GM23338 (cell line): ENCODE data around the gene NEURL1B. TPM values are rescaled to one million over a fixed set of nuclear protein-coding genes. Genes with fewer than 3 reads are reported as not detected.

ENCODE experiments used
- ATAC-seq: fragments of 200-7000 bp; cut with Tn5 transposase; 3 replicates; pipeline ENCODE4 v1.9.1; 2020
- DNase-seq: peaks from one replicate; pipeline ENCODE4 v3.0.0-alpha.2; 2015; ENCODE audit warnings: low spot score
- H2AFZ ChIP-seq: fragments of 200-600 bp; sonication (generic); 2 replicates; pipeline ENCODE4 v1.8.0; 2016; ENCODE audit warnings: antibody characterized with exemption, mild to moderate bottlenecking, moderate library complexity
- H3F3A ChIP-seq: fragments of 200-600 bp; sonication (generic); replicated peaks from 2 replicates; pipeline ENCODE4 v1.8.0; 2017; ENCODE audit warnings: antibody characterized with exemption, mixed run types, low read depth
- H3K27ac ChIP-seq: fragments of 200-600 bp; sonication (generic); 2 replicates; pipeline ENCODE4 v1.6.1; 2016; ENCODE audit warnings: low read depth
- H3K27me3 ChIP-seq: fragments of 200-600 bp; sonication (generic); 2 replicates; pipeline ENCODE4 v1.8.0; 2016; ENCODE audit warnings: mild to moderate bottlenecking, mixed run types, moderate library complexity; ENCODE audit not compliant: insufficient read depth
- H3K36me3 ChIP-seq: fragments of 200-600 bp; sonication (generic); 2 replicates; pipeline ENCODE4 v1.8.0; 2016; ENCODE audit warnings: mild to moderate bottlenecking; ENCODE audit not compliant: insufficient read depth
- H3K4me1 ChIP-seq: fragments of 200-600 bp; sonication (generic); 2 replicates; pipeline ENCODE4 v1.8.0; 2016; ENCODE audit warnings: mild to moderate bottlenecking, moderate library complexity; ENCODE audit not compliant: insufficient read depth
- H3K4me2 ChIP-seq: fragments of 200-600 bp; sonication (generic); 2 replicates; pipeline ENCODE4 v1.7.1; 2017; ENCODE audit warnings: mixed run types
- H3K4me3 ChIP-seq: fragments of 200-600 bp; sonication (generic); 2 replicates; pipeline ENCODE4 v1.6.1; 2016; ENCODE audit warnings: mixed run types
- H3K79me2 ChIP-seq: fragments of 200-600 bp; sonication (generic); replicated peaks from 2 replicates; pipeline ENCODE4 v1.8.0; 2017; ENCODE audit warnings: mild to moderate bottlenecking; ENCODE audit not compliant: insufficient read depth
- H3K9me2 ChIP-seq: fragments of 200-600 bp; sonication (generic); 2 replicates; pipeline ENCODE4 v1.8.0; 2017; ENCODE audit not compliant: insufficient read depth
- H4K20me1 ChIP-seq: fragments of 200-600 bp; sonication (generic); replicated peaks from 2 replicates; pipeline ENCODE4 v1.8.0; 2017; ENCODE audit warnings: mild to moderate bottlenecking; ENCODE audit not compliant: insufficient read depth
- H3K27ac Mint-ChIP-seq: 2 replicates; pipeline ENCODE4 v1.8.0; 2020; ENCODE audit warnings: inconsistent platforms, mild to moderate bottlenecking, moderate library complexity, mixed read lengths
- H3K27me3 Mint-ChIP-seq: 3 replicates; pipeline ENCODE4 v1.8.0; 2022; ENCODE audit warnings: low read depth, mild to moderate bottlenecking, moderate library complexity, mixed read lengths, inconsistent platforms; ENCODE audit not compliant: insufficient read depth, poor library complexity
- H3K36me3 Mint-ChIP-seq: 3 replicates; pipeline ENCODE4 v1.8.0; 2021; ENCODE audit warnings: low read depth, mild to moderate bottlenecking, inconsistent platforms, moderate library complexity, mixed read lengths
- H3K4me1 Mint-ChIP-seq: 3 replicates; pipeline ENCODE4 v1.8.0; 2020; ENCODE audit warnings: mild to moderate bottlenecking, inconsistent platforms, mixed read lengths
- H3K4me3 Mint-ChIP-seq: 3 replicates; pipeline ENCODE4 v1.8.0; 2021; ENCODE audit warnings: moderate library complexity, mild to moderate bottlenecking, inconsistent platforms, mixed read lengths
- H3K9me3 Mint-ChIP-seq: 3 replicates; pipeline ENCODE4 v1.8.0; 2020; ENCODE audit warnings: moderate library complexity, mild to moderate bottlenecking, inconsistent platforms, mixed read lengths
- EZH2phosphoT487 ChIP-seq: fragments of 200-600 bp; sonication (generic); IDR thresholded peaks from one replicate; pipeline ENCODE4 v1.8.1; 2018; ENCODE audit warnings: antibody characterized with exemption; ENCODE audit not compliant: unreplicated experiment
- JUNB ChIP-seq: IDR thresholded peaks from one replicate; pipeline ENCODE4 v1.6.1; 2016; ENCODE audit warnings: antibody characterized with exemption; ENCODE audit not compliant: unreplicated experiment
- POLR2AphosphoS5 ChIP-seq: IDR thresholded peaks from 2 replicates; pipeline ENCODE4 v1.6.1; 2016; ENCODE audit warnings: antibody characterized with exemption, low read depth
- STAT1 ChIP-seq: IDR thresholded peaks from one replicate; pipeline ENCODE4 v1.6.1; 2016; ENCODE audit warnings: antibody characterized with exemption; ENCODE audit not compliant: unreplicated experiment
- ZNF114 ChIP-seq: fragments of 250-450 bp; sonication (Bioruptor Pico); IDR thresholded peaks from 2 replicates; pipeline ENCODE4 v1.5.0; 2020; ENCODE audit warnings: mild to moderate bottlenecking, moderate library complexity
- polyA plus RNA-seq: library from polyadenylated mRNA; unstranded; fragments of >200 nt; fragmentation: Nextera tagmentation; extraction: Ambion mirVana; gene quantifications from 2 replicates; pipeline ENCODE4 v1.2.1, GENCODE V29; 2016
- total RNA-seq: library from RNA; depleted of rRNA; stranded (reverse); fragments of >200 nt; shearing (Covaris generic); gene quantifications from 2 replicates; pipeline ENCODE4 v1.2.3, GENCODE V29; 2014
- TF ChIP-seq, protein P1 (sequence below): IDR thresholded peaks from 2 replicates; pipeline ENCODE4 v1.6.1; 2016; ENCODE audit warnings: antibody characterized with exemption
- TF ChIP-seq, protein P2 (sequence below): IDR thresholded peaks from one replicate; pipeline ENCODE4 v1.6.1; 2018; ENCODE audit warnings: antibody characterized with exemption; ENCODE audit not compliant: unreplicated experiment
- TF ChIP-seq, protein P3 (sequence below): fragments of 250-450 bp; sonication (Bioruptor Pico); IDR thresholded peaks from 2 replicates; pipeline ENCODE4 v1.5.0; 2020; ENCODE audit warnings: mild to moderate bottlenecking, moderate library complexity

Gene NEURL1B
- total and polyA plus RNA-seq, 2 experiments from 2014 or later = 1.9 to 13.3 TPM

DNA sequence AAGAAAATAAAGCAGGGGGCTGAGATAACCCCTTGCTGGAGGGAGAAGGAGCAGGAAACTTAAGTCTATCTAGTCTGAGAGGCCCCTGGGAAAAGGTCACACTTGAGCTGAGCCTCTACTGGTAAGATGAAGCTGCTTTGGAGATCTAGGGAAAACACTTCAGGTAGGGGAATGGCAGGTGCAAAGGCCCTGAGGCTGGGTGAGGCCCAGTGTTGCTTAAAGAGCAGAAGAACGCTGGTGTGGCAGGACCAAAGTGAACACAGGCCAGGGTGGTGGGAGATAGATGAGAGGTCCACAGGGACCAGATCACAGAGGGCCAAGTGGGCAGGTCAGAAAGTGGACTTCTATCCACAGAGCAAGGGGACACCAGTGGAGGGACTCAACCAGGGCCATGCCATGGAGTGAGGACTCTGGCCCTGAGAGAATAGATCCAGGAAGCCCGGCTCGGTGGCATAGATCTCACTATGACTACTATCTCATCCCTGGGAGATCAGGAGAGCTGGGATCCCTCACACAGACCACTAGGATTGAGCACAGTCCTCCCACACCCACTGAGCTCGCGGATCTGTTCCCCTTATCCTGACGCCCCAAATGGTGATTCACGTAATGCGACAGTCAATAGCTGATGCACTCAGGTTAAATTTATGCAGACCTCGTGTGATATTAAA lies 17.6 kb upstream of the NEURL1B start (continued):
- TF ChIP-seq, protein P1, sequence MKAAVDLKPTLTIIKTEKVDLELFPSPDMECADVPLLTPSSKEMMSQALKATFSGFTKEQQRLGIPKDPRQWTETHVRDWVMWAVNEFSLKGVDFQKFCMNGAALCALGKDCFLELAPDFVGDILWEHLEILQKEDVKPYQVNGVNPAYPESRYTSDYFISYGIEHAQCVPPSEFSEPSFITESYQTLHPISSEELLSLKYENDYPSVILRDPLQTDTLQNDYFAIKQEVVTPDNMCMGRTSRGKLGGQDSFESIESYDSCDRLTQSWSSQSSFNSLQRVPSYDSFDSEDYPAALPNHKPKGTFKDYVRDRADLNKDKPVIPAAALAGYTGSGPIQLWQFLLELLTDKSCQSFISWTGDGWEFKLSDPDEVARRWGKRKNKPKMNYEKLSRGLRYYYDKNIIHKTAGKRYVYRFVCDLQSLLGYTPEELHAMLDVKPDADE = no peak
- TF ChIP-seq POLR2AphosphoS5 (no peak), EZH2phosphoT487 (no peak), ZNF114 (CRISPR knock-in tag) (no peak), STAT1 (no peak)
- TF ChIP-seq, protein P2, sequence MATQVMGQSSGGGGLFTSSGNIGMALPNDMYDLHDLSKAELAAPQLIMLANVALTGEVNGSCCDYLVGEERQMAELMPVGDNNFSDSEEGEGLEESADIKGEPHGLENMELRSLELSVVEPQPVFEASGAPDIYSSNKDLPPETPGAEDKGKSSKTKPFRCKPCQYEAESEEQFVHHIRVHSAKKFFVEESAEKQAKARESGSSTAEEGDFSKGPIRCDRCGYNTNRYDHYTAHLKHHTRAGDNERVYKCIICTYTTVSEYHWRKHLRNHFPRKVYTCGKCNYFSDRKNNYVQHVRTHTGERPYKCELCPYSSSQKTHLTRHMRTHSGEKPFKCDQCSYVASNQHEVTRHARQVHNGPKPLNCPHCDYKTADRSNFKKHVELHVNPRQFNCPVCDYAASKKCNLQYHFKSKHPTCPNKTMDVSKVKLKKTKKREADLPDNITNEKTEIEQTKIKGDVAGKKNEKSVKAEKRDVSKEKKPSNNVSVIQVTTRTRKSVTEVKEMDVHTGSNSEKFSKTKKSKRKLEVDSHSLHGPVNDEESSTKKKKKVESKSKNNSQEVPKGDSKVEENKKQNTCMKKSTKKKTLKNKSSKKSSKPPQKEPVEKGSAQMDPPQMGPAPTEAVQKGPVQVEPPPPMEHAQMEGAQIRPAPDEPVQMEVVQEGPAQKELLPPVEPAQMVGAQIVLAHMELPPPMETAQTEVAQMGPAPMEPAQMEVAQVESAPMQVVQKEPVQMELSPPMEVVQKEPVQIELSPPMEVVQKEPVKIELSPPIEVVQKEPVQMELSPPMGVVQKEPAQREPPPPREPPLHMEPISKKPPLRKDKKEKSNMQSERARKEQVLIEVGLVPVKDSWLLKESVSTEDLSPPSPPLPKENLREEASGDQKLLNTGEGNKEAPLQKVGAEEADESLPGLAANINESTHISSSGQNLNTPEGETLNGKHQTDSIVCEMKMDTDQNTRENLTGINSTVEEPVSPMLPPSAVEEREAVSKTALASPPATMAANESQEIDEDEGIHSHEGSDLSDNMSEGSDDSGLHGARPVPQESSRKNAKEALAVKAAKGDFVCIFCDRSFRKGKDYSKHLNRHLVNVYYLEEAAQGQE = no peak

DNA sequence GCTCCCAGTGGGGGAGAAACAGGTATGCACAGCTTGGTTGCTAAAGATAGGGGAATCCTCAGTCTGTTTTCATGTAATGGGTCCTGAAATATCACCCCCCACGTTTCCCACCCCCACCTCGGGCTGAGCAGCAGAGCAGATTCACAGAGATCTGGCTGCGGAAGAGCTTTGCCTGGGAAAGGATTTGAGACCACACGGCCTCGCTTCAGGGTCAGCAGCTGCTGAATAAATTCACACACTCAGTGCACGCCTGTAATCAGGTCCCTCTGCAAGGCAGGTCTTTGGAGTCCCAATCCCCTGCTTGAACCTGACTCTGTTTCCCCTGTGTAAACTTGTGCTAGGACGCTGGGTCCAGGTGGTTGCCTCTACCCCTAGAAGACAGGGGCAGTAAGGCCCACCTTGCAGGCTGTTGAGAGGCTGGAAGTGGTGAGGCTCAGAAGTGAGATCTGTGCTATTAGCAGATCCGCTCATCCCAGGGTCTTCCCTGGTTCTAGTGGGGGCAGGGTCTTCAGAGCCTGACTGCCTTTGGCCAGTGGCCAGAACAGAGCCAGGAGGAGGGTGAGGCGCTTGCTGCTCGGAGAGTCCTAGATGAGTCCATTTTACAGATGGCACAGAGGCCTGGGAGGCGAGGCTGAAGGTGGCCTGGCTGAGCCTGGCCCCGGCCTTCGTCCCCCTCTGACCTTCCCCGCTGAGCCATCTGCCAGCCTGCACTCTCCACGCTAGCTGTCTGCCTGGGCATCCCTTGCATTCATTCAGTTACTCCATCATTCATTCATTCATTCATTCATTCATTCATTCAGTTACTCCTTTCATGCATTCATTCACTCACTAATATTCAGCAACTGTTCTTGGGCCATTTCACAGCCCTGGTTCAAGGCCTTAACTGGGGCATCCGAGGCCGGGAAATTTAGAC lies 16.7 kb upstream of the NEURL1B start:
- no peaks in the 10 kb centered on the region for H3K9me3 Mint-ChIP-seq
- no peaks in the 10 kb centered on the region for H3K36me3 Mint-ChIP-seq
- H4K20me1 ChIP-seq = no peaks in the 10 kb centered on the region
- ATAC-seq (no peak), DNase-seq (no peak)
- H3K27ac ChIP-seq = no peak overlapping the region
- H3K27me3 ChIP-seq = no peaks in the 10 kb centered on the region
- H3K4me2 ChIP-seq = no peak overlapping the region
- H3K4me3 ChIP-seq = no peak overlapping the region
- peaks cover 14% of the 10 kb centered on the region for H3K27me3 Mint-ChIP-seq
- no peak overlapping the region for H3K4me3 Mint-ChIP-seq
- no peaks in the 10 kb centered on the region for H3K79me2 ChIP-seq
- no peak overlapping the region for H2AFZ ChIP-seq
- H3K36me3 ChIP-seq = no peaks in the 10 kb centered on the region
- H3K27ac Mint-ChIP-seq = no peak overlapping the region
- TF ChIP-seq STAT1 (no peak), JUNB (no peak)
- TF ChIP-seq, protein P3, sequence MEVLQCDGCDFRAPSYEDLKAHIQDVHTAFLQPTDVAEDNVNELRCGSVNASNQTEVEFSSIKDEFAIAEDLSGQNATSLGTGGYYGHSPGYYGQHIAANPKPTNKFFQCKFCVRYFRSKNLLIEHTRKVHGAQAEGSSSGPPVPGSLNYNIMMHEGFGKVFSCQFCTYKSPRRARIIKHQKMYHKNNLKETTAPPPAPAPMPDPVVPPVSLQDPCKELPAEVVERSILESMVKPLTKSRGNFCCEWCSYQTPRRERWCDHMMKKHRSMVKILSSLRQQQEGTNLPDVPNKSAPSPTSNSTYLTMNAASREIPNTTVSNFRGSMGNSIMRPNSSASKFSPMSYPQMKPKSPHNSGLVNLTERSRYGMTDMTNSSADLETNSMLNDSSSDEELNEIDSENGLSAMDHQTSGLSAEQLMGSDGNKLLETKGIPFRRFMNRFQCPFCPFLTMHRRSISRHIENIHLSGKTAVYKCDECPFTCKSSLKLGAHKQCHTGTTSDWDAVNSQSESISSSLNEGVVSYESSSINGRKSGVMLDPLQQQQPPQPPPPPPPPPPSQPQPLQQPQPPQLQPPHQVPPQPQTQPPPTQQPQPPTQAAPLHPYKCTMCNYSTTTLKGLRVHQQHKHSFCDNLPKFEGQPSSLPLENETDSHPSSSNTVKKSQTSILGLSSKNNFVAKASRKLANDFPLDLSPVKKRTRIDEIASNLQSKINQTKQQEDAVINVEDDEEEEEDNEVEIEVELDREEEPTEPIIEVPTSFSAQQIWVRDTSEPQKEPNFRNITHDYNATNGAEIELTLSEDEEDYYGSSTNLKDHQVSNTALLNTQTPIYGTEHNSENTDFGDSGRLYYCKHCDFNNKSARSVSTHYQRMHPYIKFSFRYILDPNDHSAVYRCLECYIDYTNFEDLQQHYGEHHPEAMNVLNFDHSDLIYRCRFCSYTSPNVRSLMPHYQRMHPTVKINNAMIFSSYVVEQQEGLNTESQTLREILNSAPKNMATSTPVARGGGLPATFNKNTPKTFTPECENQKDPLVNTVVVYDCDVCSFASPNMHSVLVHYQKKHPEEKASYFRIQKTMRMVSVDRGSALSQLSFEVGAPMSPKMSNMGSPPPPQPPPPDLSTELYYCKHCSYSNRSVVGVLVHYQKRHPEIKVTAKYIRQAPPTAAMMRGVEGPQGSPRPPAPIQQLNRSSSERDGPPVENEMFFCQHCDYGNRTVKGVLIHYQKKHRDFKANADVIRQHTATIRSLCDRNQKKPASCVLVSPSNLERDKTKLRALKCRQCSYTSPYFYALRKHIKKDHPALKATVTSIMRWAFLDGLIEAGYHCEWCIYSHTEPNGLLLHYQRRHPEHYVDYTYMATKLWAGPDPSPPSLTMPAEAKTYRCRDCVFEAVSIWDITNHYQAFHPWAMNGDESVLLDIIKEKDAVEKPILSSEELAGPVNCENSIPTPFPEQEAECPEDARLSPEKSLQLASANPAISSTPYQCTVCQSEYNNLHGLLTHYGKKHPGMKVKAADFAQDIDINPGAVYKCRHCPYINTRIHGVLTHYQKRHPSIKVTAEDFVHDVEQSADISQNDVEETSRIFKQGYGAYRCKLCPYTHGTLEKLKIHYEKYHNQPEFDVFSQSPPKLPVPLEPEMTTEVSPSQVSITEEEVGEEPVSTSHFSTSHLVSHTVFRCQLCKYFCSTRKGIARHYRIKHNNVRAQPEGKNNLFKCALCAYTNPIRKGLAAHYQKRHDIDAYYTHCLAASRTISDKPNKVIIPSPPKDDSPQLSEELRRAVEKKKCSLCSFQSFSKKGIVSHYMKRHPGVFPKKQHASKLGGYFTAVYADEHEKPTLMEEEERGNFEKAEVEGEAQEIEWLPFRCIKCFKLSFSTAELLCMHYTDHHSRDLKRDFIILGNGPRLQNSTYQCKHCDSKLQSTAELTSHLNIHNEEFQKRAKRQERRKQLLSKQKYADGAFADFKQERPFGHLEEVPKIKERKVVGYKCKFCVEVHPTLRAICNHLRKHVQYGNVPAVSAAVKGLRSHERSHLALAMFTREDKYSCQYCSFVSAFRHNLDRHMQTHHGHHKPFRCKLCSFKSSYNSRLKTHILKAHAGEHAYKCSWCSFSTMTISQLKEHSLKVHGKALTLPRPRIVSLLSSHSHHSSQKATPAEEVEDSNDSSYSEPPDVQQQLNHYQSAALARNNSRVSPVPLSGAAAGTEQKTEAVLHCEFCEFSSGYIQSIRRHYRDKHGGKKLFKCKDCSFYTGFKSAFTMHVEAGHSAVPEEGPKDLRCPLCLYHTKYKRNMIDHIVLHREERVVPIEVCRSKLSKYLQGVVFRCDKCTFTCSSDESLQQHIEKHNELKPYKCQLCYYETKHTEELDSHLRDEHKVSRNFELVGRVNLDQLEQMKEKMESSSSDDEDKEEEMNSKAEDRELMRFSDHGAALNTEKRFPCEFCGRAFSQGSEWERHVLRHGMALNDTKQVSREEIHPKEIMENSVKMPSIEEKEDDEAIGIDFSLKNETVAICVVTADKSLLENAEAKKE (CRISPR knock-in tag) = no peak
- no peaks in the 10 kb centered on the region for H3K9me2 ChIP-seq
- H3K4me1 Mint-ChIP-seq = peaks cover 70% of the 10 kb centered on the region
- H3F3A ChIP-seq = no peaks in the 10 kb centered on the region
- peaks cover 36% of the 10 kb centered on the region for H3K4me1 ChIP-seq
